Activated CD8-positive, alpha-beta memory T cell treated with anti-CD3 and anti-CD28 coated beads, Interleukin-2, amount 50 U/mL, for 24 hours (primary cell): ENCODE measurements around the gene WWOX.
"Not testable (repeated sequence)": the region's sequence is repeated elsewhere in the genome, so short reads cannot be mapped to it uniquely, and the experiment has no call there.

ENCODE experiments used
- DNase-seq: peaks from one replicate; pipeline ENCODE4 v3.0.0-alpha.2; 2020; ENCODE audit errors: extremely low read depth

Gene WWOX

GRCh38 chr16:79018650-79019429 is 919.4 kb downstream of the WWOX start:
- no peak for DNase-seq

- DNase-seq: no peak
Measured at GRCh38 chr16:79019431-79019830, 920.0 kb downstream of the WWOX start.

- DNase-seq: no peak
Measured at GRCh38 chr16:79021991-79022630, 922.7 kb downstream of the WWOX start.

GRCh38 chr16:79026117-79026516 is 926.7 kb downstream of the WWOX start:
- no peak for DNase-seq

- no peak for DNase-seq
Measured at GRCh38 chr16:79036541-79036940, 937.1 kb downstream of the WWOX start.

- no peak for DNase-seq
Measured at GRCh38 chr16:79037521-79038373, 938.3 kb downstream of the WWOX start.

- no peak for DNase-seq
Measured at GRCh38 chr16:79041206-79041605, 941.8 kb downstream of the WWOX start.

- no peak for DNase-seq
Measured at GRCh38 chr16:79042141-79042540, 942.7 kb downstream of the WWOX start.

- no peak for DNase-seq
Measured at GRCh38 chr16:79042886-79043285, 943.4 kb downstream of the WWOX start.

- no peak for DNase-seq
Measured at GRCh38 chr16:79045191-79045590, 945.7 kb downstream of the WWOX start.

GRCh38 chr16:79047337-79047736 is 947.9 kb downstream of the WWOX start:
- no peak for DNase-seq

GRCh38 chr16:79049040-79049439 is 949.6 kb downstream of the WWOX start:
- DNase-seq: no peak

- DNase-seq: no peak
Measured at GRCh38 chr16:79050063-79050462, 950.6 kb downstream of the WWOX start.

- DNase-seq: no peak
Measured at GRCh38 chr16:79051313-79051712, 951.9 kb downstream of the WWOX start.

- not testable (repeated sequence) for DNase-seq
Measured at GRCh38 chr16:79052198-79052597, 952.7 kb downstream of the WWOX start.

GRCh38 chr16:79053577-79053976 is 954.1 kb downstream of the WWOX start:
- DNase-seq: no peak

GRCh38 chr16:79054211-79054984 is 954.9 kb downstream of the WWOX start:
- no peak for DNase-seq

GRCh38 chr16:79055251-79055970 is 956.0 kb downstream of the WWOX start:
- no peak for DNase-seq

- DNase-seq: no peak
Measured at GRCh38 chr16:79061181-79061580, 961.7 kb downstream of the WWOX start.

- DNase-seq: no peak
Measured at GRCh38 chr16:79062336-79062735, 962.9 kb downstream of the WWOX start.

GRCh38 chr16:79062821-79063220 is 963.4 kb downstream of the WWOX start:
- DNase-seq: no peak
